ENCODE results near the gene GNAT3.

The GNAT3 gene

GRCh38 chr7:80414331-80414730 is 97.5 kb downstream of the GNAT3 start:
- no peak for DNase-seq

DNA sequence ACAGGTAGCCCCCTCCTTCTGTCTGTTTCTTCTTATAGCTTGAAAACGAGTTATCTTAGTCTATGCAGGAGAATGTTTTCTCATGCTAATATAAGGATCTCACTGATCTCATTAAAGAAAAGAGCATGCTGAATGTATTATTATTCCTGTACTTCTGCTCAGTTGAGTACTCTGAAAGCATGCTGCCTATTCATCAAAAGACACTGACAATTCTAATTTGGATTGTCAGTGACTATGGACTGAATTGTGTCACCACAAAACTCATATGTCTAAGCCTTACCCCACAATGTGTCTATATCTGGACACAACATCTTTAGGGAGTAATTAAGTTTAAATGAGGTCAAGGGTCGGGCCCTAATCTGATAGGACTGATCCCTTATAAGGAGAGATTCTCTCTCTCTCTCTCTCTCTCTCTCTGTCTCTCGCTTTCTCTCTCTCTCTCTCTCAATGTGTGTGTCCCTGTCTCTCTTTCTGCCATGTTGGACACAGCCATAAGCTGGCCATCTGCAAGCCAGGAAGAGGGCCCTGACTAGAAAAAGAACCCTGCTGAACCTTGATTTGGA is 98.4 kb downstream of the GNAT3 start:
- DNase-seq, result no peak

DNA sequence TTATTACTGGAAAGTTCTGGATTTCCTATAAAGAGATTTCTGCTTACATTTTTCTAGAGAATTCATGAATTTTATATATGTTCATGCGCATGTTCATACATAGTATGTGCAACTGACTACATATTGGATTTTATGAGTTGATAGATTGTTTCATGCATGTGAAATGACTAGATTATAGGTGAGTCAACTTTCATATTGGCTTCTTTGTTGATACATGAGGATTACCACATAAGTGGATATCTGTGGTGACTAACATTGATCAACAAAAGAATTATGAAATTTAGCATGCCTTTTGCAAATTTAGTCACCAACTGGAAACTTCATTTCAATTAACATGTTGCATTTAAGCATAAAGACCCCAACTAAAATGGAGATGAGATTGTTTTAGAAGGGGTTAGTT is 99.0 kb downstream of the GNAT3 start:
- no peak for DNase-seq

DNA sequence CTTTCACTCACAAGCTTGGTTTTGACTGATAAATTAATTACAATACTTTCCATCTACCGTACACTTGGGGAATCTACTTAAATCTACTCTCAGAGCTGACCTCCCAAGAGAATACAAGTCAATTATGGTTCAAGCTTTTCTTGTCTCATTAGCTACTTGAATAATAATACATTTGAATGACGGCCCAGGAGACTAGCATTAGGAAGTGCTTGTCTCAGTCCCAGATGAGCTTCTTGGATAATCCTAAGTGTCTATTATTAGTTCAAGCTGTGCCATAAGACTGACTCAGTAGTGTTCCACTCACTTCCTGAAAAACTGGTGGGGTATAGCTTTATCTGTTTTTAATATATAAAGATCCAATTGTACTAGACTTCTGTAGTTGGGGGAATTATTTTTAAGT is 100.2 kb downstream of the GNAT3 start:
- DNase-seq, result no peak

DNA sequence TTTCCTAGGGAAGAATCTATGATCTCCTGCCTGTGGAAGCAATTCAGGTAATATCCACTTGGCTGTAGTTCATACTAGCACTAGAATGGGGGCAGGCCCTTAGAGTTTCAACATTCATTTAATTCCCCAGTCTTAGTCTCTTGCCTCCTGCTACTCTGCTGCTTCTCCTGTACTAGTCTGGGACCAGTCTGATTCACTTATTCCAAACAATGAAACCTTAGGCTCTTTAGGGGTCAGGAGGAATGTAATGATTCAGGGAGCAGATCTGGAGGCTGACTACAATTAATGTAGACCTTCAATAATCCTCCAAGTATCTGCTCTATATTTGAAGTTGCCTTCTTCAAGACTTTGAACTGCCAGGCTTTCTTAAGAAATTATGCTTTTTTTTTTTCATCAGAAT is 101.8 kb downstream of the GNAT3 start:
- DNase-seq, result no peak
